ENCODE results near the gene SPTAN1. TPM values are rescaled to one million over a fixed set of nuclear protein-coding genes. Genes with fewer than 3 reads are reported as not detected.
A peak's percentile ranks its signal among the peaks of the same experiment; 100 is the strongest.

SPTAN1 gene
- polyA plus RNA-seq, 1 experiment: 211 TPM

- Histone ChIP-seq H3K27ac (ENCODE audit: low read depth, low read length) (no peak overlapping the region), H3K27me3 (ENCODE audit: control insufficient read depth, insufficient read depth, low read length) (no peaks in the 10 kb centered on the region), H3K4me3 (ENCODE audit: low read depth, low read length) (no peak overlapping the region), H3K9me3 (ENCODE audit: control insufficient read depth, insufficient read depth, low read length) (no peaks in the 10 kb centered on the region)
- POLR2A ChIA-PET: interaction anchor here (0.7 kb wide), 1 partner anchor 37 kb away, joined by 3 read pairs; no protein-coding TSS in a partner anchor
- TF ChIP-seq CTCF (IDR thresholded peaks at IDR 0.05; ENCODE audit: low read depth, low read length): no peak
- CTCF ChIA-PET: no interaction called here
- DNase-seq (ENCODE audit: low read depth, low spot score): no peak
Measured at GRCh38 chr9:128512820-128513219, 39.6 kb upstream of the SPTAN1 start.

GRCh38 chr9:128521956-128522355 lies 30.4 kb upstream of the SPTAN1 start:
- DNase-seq (ENCODE audit: low read depth, low spot score): no peak
- ChIA-PET POLR2A (interaction anchor here (1.2 kb wide), 1 partner anchor 31 kb away, joined by 5 read pairs; no protein-coding TSS in a partner anchor), CTCF (interaction anchor here (0.6 to 1.2 kb wide), 2 partner anchors 9 to 114 kb away, joined by 3 to 7 read pairs; no protein-coding TSS in a partner anchor)

GRCh38 chr9:128523199-128523925 lies 29.0 kb upstream of the SPTAN1 start:
- peak; percentile 67 for DNase-seq (ENCODE audit: low read depth, low spot score)
- Histone ChIP-seq H3K9me3 (ENCODE audit: control insufficient read depth, insufficient read depth, low read length) (no peaks in the 10 kb centered on the region), H3K4me3 (ENCODE audit: low read depth, low read length) (no peak overlapping the region), H3K27ac (ENCODE audit: low read depth, low read length) (peak overlapping the region; percentile 52), H3K27me3 (ENCODE audit: control insufficient read depth, insufficient read depth, low read length) (no peaks in the 10 kb centered on the region)
- POLR2A ChIA-PET: interaction anchor here (1.2 to 1.4 kb wide), 2 partner anchors 28 to 30 kb away, joined by 5 to 13 read pairs; partner anchors contain the start of gene SPTAN1
- TF ChIP-seq CTCF (IDR thresholded peaks at IDR 0.05; ENCODE audit: low read depth, low read length): no peak
- CTCF ChIA-PET: no interaction called here

More at GRCh38 chr9:128521956-128522355, 30.4 kb upstream of the SPTAN1 start:
- Histone ChIP-seq H3K9me3 (ENCODE audit: control insufficient read depth, insufficient read depth, low read length) (no peaks in the 10 kb centered on the region), H3K27me3 (ENCODE audit: control insufficient read depth, insufficient read depth, low read length) (no peaks in the 10 kb centered on the region), H3K4me3 (ENCODE audit: low read depth, low read length) (no peak overlapping the region), H3K27ac (ENCODE audit: low read depth, low read length) (no peak overlapping the region)
- no peak for TF ChIP-seq CTCF (IDR thresholded peaks at IDR 0.05; ENCODE audit: low read depth, low read length)

- H3K27ac ChIP-seq (ENCODE audit: low read depth, low read length): no peak overlapping the region
- POLR2A ChIA-PET: interaction anchor here (1.0 kb wide), 1 partner anchor 26 kb away, joined by 3 read pairs; the partner anchor contains the start of gene SPTAN1
- DNase-seq (ENCODE audit: low read depth, low spot score): no peak
- no peak for TF ChIP-seq CTCF (IDR thresholded peaks at IDR 0.05; ENCODE audit: low read depth, low read length)
- no peak overlapping the region for H3K4me3 ChIP-seq (ENCODE audit: low read depth, low read length)
- CTCF ChIA-PET: no interaction called here
- H3K27me3 ChIP-seq (ENCODE audit: control insufficient read depth, insufficient read depth, low read length): no peaks in the 10 kb centered on the region
- H3K9me3 ChIP-seq (ENCODE audit: control insufficient read depth, insufficient read depth, low read length): no peaks in the 10 kb centered on the region
Measured at GRCh38 chr9:128526720-128527119, 25.7 kb upstream of the SPTAN1 start.

GRCh38 chr9:128528445-128529160 lies 23.8 kb upstream of the SPTAN1 start:
- CTCF ChIA-PET: no interaction called here
- Histone ChIP-seq H3K27me3 (ENCODE audit: control insufficient read depth, insufficient read depth, low read length) (no peaks in the 10 kb centered on the region), H3K27ac (ENCODE audit: low read depth, low read length) (no peak overlapping the region), H3K4me3 (ENCODE audit: low read depth, low read length) (no peak overlapping the region), H3K9me3 (ENCODE audit: control insufficient read depth, insufficient read depth, low read length) (no peaks in the 10 kb centered on the region)
- DNase-seq (ENCODE audit: low read depth, low spot score): no peak
- TF ChIP-seq CTCF (IDR thresholded peaks at IDR 0.05; ENCODE audit: low read depth, low read length): no peak
- POLR2A ChIA-PET: interaction anchor here (1.2 kb wide), 1 partner anchor 24 kb away, joined by 6 read pairs; the partner anchor contains the start of gene SPTAN1
